GM12878 (cell line): ENCODE results near the gene HMGCS1. TPM values are rescaled to one million over a fixed set of nuclear protein-coding genes. Genes with fewer than 3 reads are reported as not detected.

Experiments
- ATAC-seq: fragments of 200-7000 bp; cut with Tn5 transposase; 3 replicates; pipeline ENCODE4 v1.9.1; 2020; ENCODE audit warnings: mild to moderate bottlenecking, moderate library complexity
- BruUV-seq: library from RNA; stranded (reverse); fragments of 400-500 nt; replicated peaks from 2 replicates; lab custom pipeline; 2021; lab: Mats Ljungman, UMichigan
- CTCF ChIA-PET: fragments of 300-600 bp; sonication (Branson Sonifier 250); formaldehyde crosslinking; extraction: SDS; loops from one replicate; lab custom pipeline; 2021; ENCODE audit warnings: inconsistent platforms; lab: Yijun Ruan, JAX
- POLR2A ChIA-PET: fragments of 350-600 bp; formaldehyde crosslinking; extraction: SDS; loops from one replicate; lab custom pipeline; 2021; ENCODE audit warnings: inconsistent platforms; lab: Charles Lee
- RAD21 ChIA-PET: fragments of 300-600 bp; sonication (Branson Sonifier 250); formaldehyde crosslinking; loops from one replicate; lab custom pipeline; 2023; ENCODE audit warnings: antibody characterized with exemption; ENCODE audit not compliant: unreplicated experiment; lab: Charles Lee
- SMC1A ChIA-PET: fragments of 300-600 bp; sonication (Branson Sonifier 250); formaldehyde crosslinking; loops from one replicate; lab custom pipeline; 2023; ENCODE audit not compliant: unreplicated experiment, uncharacterized antibody; lab: Charles Lee
- DNase-seq: peaks from one replicate; pipeline ENCODE4 v3.0.0-alpha.2; 2011; ENCODE audit warnings: low read depth, low spot score
- FAIRE-seq: peaks from 3 replicates; lab custom pipeline; 2011; peaks lifted over from hg19 to GRCh38; lab: Jason Lieb, UNC
- H2AFZ ChIP-seq: 2 replicates; pipeline ENCODE4 v1.6.0; 2011; ENCODE audit warnings: low read depth, low read length, control low read depth; ENCODE audit not compliant: control insufficient read depth
- H3K27ac ChIP-seq: 2 replicates; pipeline ENCODE4 v1.5.1; 2011; ENCODE audit warnings: control low read depth; ENCODE audit not compliant: control insufficient read depth, insufficient read depth
- H3K27me3 ChIP-seq, 2 experiments: replicated peaks in 1 of 2; 2 replicates each; pipeline versions ENCODE4 v1.6.0 to v1.6.1; 2011; ENCODE audit warnings: low read length in 1 of 2; ENCODE audit not compliant: control insufficient read depth in 2 of 2, insufficient read depth in 2 of 2
- H3K36me3 ChIP-seq, 2 experiments: 2 replicates each; pipeline ENCODE4 v1.5.1; 2011; ENCODE audit warnings: low read length in 1 of 2; ENCODE audit not compliant: control insufficient read depth in 2 of 2, insufficient read depth in 2 of 2
- H3K4me1 ChIP-seq: 2 replicates; pipeline ENCODE4 v1.6.1; 2011; ENCODE audit warnings: mild to moderate bottlenecking, low read length, moderate library complexity, mixed read lengths; ENCODE audit not compliant: control insufficient read depth, insufficient read depth
- H3K4me2 ChIP-seq: 2 replicates; pipeline ENCODE4 v1.6.0; 2011; ENCODE audit warnings: control low read depth; ENCODE audit not compliant: control insufficient read depth, insufficient read depth
- H3K4me3 ChIP-seq: fragments of 200-600 bp; sonication (generic); 2 replicates; pipeline ENCODE4 v1.5.1; 2016
- H3K79me2 ChIP-seq: 2 replicates; pipeline ENCODE4 v1.6.0; 2011; ENCODE audit warnings: low read length; ENCODE audit not compliant: control insufficient read depth, insufficient read depth
- H3K9ac ChIP-seq: 2 replicates; pipeline ENCODE4 v1.8.0; 2011; ENCODE audit warnings: low read length, control low read depth, mixed read lengths; ENCODE audit not compliant: control insufficient read depth, insufficient read depth
- H3K9me3 ChIP-seq: replicated peaks from 3 replicates; pipeline ENCODE4 v1.5.1; 2011; ENCODE audit warnings: mild to moderate bottlenecking, low read length; ENCODE audit not compliant: control insufficient read depth, insufficient read depth
- H4K20me1 ChIP-seq: 2 replicates; pipeline ENCODE4 v1.6.0; 2011; ENCODE audit not compliant: control insufficient read depth, insufficient read depth
- BMI1 ChIP-seq: fragments of 450-650 bp; IDR thresholded peaks from 2 replicates; pipeline ENCODE4 v1.6.1; 2016; ENCODE audit warnings: mild to moderate bottlenecking, moderate library complexity, borderline replicate concordance
- FOS ChIP-seq: IDR thresholded peaks from 3 replicates; pipeline ENCODE4 v1.6.1; 2011; ENCODE audit warnings: borderline replicate concordance; ENCODE audit not compliant: insufficient read length; ENCODE audit errors: extremely low read depth
- LARP7 ChIP-seq: fragments of 450-650 bp; IDR thresholded peaks from 2 replicates; pipeline ENCODE4 v1.6.1; 2017; ENCODE audit warnings: mild to moderate bottlenecking
- NFXL1 ChIP-seq: fragments of 450-650 bp; IDR thresholded peaks from 2 replicates; pipeline ENCODE4 v1.6.1; 2017; ENCODE audit warnings: antibody characterized with exemption, mild to moderate bottlenecking, borderline replicate concordance
- RAD51 ChIP-seq: fragments of 450-650 bp; IDR thresholded peaks from 2 replicates; pipeline ENCODE4 v1.6.1; 2016; ENCODE audit warnings: moderate library complexity, mild to moderate bottlenecking, inconsistent platforms
- SMAD5 ChIP-seq: IDR thresholded peaks from 2 replicates; pipeline ENCODE4 v1.6.1; 2016; ENCODE audit warnings: antibody characterized with exemption, low read depth
- TAF1 ChIP-seq: IDR thresholded peaks from 2 replicates; pipeline ENCODE4 v1.6.1; 2011; ENCODE audit warnings: mild to moderate bottlenecking, low read depth, low read length, borderline replicate concordance
- TCF3 ChIP-seq: IDR thresholded peaks from 2 replicates; pipeline ENCODE4 v1.6.1; 2012; ENCODE audit warnings: low read depth, mild to moderate bottlenecking, low read length, borderline replicate concordance; ENCODE audit not compliant: insufficient read depth
- WGBS: methylation state at CpG from one replicate; pipeline ENCODE4 v1.1.6; 2016; ENCODE audit warnings: low lambda C conversion rate; ENCODE audit not compliant: insufficient replicate concordance, insufficient coverage; ENCODE audit errors: missing lambda C conversion rate; 5-methylcytosine and 5-hydroxymethylcytosine counted together
- in situ Hi-C: fragments of 300-500 bp; cut with MboI; formaldehyde crosslinking; loops from 9 replicates; pipeline ENCODE4 v1.14.3; 2018; ENCODE audit warnings: mixed read lengths
- intact Hi-C: fragments of 100-400 bp; cut with micrococcal nuclease; formaldehyde crosslinking; loops from one replicate; pipeline ENCODE4 v1.14.2; 2022; ENCODE audit not compliant: unreplicated experiment
- polyA plus RNA-seq, 11 experiments: library from polyadenylated mRNA; depleted of rRNA in 4 of 11; unstranded in 6 of 11; stranded (reverse) in 5 of 11; fragments of >200 nt; fragmentation: Nextera tagmentation in 4 of 11; fragmentation: Illumina TruSeq in 1 of 11; extraction: Ambion mirVana in 4 of 11; extraction: Trizol in 1 of 11; gene quantifications; 1 replicate in 1 of 11; 2 replicates in 10 of 11; pipeline versions ENCODE4 v1.2.1 to v1.2.3, GENCODE V29; 2011 to 2016; ENCODE audit warnings: inconsistent platforms in 2 of 11, missing spikeins in 2 of 11, low read depth in 1 of 11
- total RNA-seq, 4 experiments: library from RNA; depleted of rRNA in 3 of 4; stranded (reverse); fragments of >200 nt in 3 of 4; fragmentation: Illumina TruSeq in 1 of 4; extraction: Trizol in 1 of 4; gene quantifications; 2 replicates each; pipeline versions ENCODE4 v1.2.1 to v1.2.3, GENCODE V29; 2013 to 2021
- TF ChIP-seq, protein P1 (sequence below): fragments of 150-350 bp; IDR thresholded peaks from 2 replicates; pipeline ENCODE4 v1.6.1; 2016; ENCODE audit warnings: low read depth, low read length
- TF ChIP-seq, protein P2 (sequence below): IDR thresholded peaks from 2 replicates; pipeline ENCODE4 v1.6.1; 2012; ENCODE audit warnings: low read depth, low read length, improper control_type of control experiment

The HMGCS1 gene
- total and polyA plus RNA-seq, 10 of the 15 experiments (the other 5 are each of a cell fraction or from before 2014, with no cell fraction given) = 24.0 to 193 (median 108) TPM

DNA sequence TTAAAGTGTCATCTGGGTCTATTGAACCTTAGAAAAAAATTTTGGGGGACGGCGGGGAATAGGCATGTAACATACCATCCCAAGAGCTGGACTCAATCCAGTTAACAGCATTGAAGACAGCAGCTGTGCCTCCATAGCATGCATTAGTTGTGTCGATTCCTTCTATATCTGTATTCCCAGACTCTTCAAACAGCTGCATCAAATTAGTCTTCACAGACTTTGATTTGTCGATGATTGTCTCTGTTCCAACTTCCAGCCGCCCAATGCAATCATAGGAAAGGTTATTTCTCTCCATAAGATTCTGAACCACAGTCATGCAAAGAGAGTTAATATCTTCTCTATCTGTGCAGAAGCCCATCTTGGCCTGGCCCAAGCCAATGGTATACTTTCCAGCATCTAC, 14.8 kb downstream of the HMGCS1 start:
- H3K4me3 ChIP-seq = no peak overlapping the region
- H3K9ac ChIP-seq = no peak overlapping the region
- no peak for TF ChIP-seq LARP7
- TF ChIP-seq, protein P1, sequence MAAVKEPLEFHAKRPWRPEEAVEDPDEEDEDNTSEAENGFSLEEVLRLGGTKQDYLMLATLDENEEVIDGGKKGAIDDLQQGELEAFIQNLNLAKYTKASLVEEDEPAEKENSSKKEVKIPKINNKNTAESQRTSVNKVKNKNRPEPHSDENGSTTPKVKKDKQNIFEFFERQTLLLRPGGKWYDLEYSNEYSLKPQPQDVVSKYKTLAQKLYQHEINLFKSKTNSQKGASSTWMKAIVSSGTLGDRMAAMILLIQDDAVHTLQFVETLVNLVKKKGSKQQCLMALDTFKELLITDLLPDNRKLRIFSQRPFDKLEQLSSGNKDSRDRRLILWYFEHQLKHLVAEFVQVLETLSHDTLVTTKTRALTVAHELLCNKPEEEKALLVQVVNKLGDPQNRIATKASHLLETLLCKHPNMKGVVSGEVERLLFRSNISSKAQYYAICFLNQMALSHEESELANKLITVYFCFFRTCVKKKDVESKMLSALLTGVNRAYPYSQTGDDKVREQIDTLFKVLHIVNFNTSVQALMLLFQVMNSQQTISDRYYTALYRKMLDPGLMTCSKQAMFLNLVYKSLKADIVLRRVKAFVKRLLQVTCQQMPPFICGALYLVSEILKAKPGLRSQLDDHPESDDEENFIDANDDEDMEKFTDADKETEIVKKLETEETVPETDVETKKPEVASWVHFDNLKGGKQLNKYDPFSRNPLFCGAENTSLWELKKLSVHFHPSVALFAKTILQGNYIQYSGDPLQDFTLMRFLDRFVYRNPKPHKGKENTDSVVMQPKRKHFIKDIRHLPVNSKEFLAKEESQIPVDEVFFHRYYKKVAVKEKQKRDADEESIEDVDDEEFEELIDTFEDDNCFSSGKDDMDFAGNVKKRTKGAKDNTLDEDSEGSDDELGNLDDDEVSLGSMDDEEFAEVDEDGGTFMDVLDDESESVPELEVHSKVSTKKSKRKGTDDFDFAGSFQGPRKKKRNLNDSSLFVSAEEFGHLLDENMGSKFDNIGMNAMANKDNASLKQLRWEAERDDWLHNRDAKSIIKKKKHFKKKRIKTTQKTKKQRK = no peak
- no peak for TF ChIP-seq TCF3
- TF ChIP-seq RAD51 = no peak
- TF ChIP-seq NFXL1 = no peak
- TF ChIP-seq FOS = no peak
- TF ChIP-seq SMAD5 = no peak
- TF ChIP-seq BMI1 = no peak
- TF ChIP-seq TAF1 = no peak
- TF ChIP-seq, protein P2, sequence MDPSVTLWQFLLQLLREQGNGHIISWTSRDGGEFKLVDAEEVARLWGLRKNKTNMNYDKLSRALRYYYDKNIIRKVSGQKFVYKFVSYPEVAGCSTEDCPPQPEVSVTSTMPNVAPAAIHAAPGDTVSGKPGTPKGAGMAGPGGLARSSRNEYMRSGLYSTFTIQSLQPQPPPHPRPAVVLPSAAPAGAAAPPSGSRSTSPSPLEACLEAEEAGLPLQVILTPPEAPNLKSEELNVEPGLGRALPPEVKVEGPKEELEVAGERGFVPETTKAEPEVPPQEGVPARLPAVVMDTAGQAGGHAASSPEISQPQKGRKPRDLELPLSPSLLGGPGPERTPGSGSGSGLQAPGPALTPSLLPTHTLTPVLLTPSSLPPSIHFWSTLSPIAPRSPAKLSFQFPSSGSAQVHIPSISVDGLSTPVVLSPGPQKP = no peak
- BruUV-seq = no TSS peak
- no peak overlapping the region for H3K4me2 ChIP-seq
- SMC1A ChIA-PET = interaction anchor here (0.6 to 2.3 kb wide), 4 partner anchors 10 to 92 kb away, joined by 3 to 5 read pairs (median 3); no protein-coding TSS in a partner anchor
- H3K9me3 ChIP-seq = no peaks in the 10 kb centered on the region
- FAIRE-seq (no peak), ATAC-seq (no peak), DNase-seq (no peak)
- no peaks in the 10 kb centered on the region; the same call in 1 of the 2 replicates for H3K4me1 ChIP-seq
- in situ Hi-C loops (no loop called here), intact Hi-C loops (no loop called here)
- peaks cover 3 to 38% of the 10 kb centered on the region in 2 experiments for H3K36me3 ChIP-seq
- H3K27me3 ChIP-seq = no peaks in the 10 kb centered on the region
- WGBS = 100% methylated on average over 5 of the region's 5 CpGs
- H4K20me1 ChIP-seq = peaks cover 4% of the 10 kb centered on the region; the same call in 1 of the 2 replicates
- H2AFZ ChIP-seq = no peak overlapping the region
- CTCF ChIA-PET = no interaction called here
- no peak overlapping the region for H3K27ac ChIP-seq
- RAD21 ChIA-PET = no interaction called here
- H3K79me2 ChIP-seq = peaks cover 42% of the 10 kb centered on the region
- POLR2A ChIA-PET = interaction anchor here (0.8 to 1.0 kb wide), 2 partner anchors 24 to 29 kb away, joined by 3 read pairs; no protein-coding TSS in a partner anchor
